SKM-1 (cell line): ENCODE measurements around the gene UXS1.

Experiments
- DNase-seq: peaks from one replicate; lab custom pipeline; 2025; ENCODE audit not compliant: unreplicated experiment; lab: John Stamatoyannopoulos, UW

Gene UXS1

GRCh38 chr2:106054880-106055655 lies 139.0 kb downstream of the UXS1 start:
- no peak for DNase-seq

GRCh38 chr2:106054321-106054720 lies 139.8 kb downstream of the UXS1 start:
- no peak for DNase-seq

- DNase-seq, result no peak
These were observed 140.5 kb downstream of the UXS1 start for GRCh38 chr2:106053581-106053980.

- no peak for DNase-seq
These were observed 141.0 kb downstream of the UXS1 start for GRCh38 chr2:106053116-106053515.

- DNase-seq, result no peak
These were observed 149.2 kb downstream of the UXS1 start for GRCh38 chr2:106044859-106045258.

- DNase-seq, result no peak
These were observed 150.1 kb downstream of the UXS1 start for GRCh38 chr2:106044021-106044420.
